Muscle of leg (tissue), 16 donors: Measurements from ENCODE around the gene OR14C36. TPM values are rescaled to one million over a fixed set of nuclear protein-coding genes. Genes with fewer than 3 reads are reported as not detected.
"Not testable (repeated sequence)": the region's sequence is repeated elsewhere in the genome, so short reads cannot be mapped to it uniquely, and the experiment has no call there.

Experiments used
- DNase-seq: peaks from one replicate; pipeline ENCODE4 v3.0.0; 2013
- H3K27ac ChIP-seq: one replicate; pipeline ENCODE4 v1.5.1; 2013; ENCODE audit warnings: mild to moderate bottlenecking, low read length, control low read depth
- H3K27me3 ChIP-seq: one replicate; pipeline ENCODE4 v1.6.1; 2013; ENCODE audit warnings: low read length; ENCODE audit not compliant: control insufficient read depth, insufficient read depth
- H3K36me3 ChIP-seq: one replicate; pipeline ENCODE4 v1.6.1; 2013; ENCODE audit warnings: low read length; ENCODE audit not compliant: control insufficient read depth, insufficient read depth
- H3K4me1 ChIP-seq: one replicate; pipeline ENCODE4 v1.6.1; 2013; ENCODE audit warnings: low read length; ENCODE audit not compliant: control insufficient read depth, insufficient read depth
- H3K4me3 ChIP-seq: one replicate; pipeline ENCODE4 v1.5.1; 2013; ENCODE audit warnings: low read length, control low read depth
- H3K9me3 ChIP-seq: replicated peaks from 2 replicates; pipeline ENCODE4 v1.6.1; 2013; ENCODE audit warnings: low read depth, low read length; ENCODE audit not compliant: control insufficient read depth
- WGBS: methylation state at CpG from one replicate; pipeline ENCODE4 v1.1.5; 2013; ENCODE audit warnings: missing lambda C conversion rate; ENCODE audit not compliant: insufficient coverage; 5-methylcytosine and 5-hydroxymethylcytosine counted together
- long read RNA-seq, 11 donors: transcript quantifications; one replicate each; lab custom pipeline, GENCODE V29; 2026
- polyA plus RNA-seq, 8 donors: library from polyadenylated mRNA; unstranded; fragments of 120-200 nt; gene quantifications; one replicate each; pipeline versions ENCODE4 v1.2.1 to v1.2.3, GENCODE V29; 2013; ENCODE audit warnings: inconsistent platforms in 1 of 8, low replicate concordance in 1 of 8; ENCODE audit not compliant: insufficient read length in 8 of 8, insufficient read depth in 1 of 8
- total RNA-seq: library from RNA; stranded (reverse); fragments of 120-200 nt; gene quantifications from one replicate; pipeline ENCODE4 v1.2.4, GENCODE V29; 2013

Gene OR14C36, protein sequence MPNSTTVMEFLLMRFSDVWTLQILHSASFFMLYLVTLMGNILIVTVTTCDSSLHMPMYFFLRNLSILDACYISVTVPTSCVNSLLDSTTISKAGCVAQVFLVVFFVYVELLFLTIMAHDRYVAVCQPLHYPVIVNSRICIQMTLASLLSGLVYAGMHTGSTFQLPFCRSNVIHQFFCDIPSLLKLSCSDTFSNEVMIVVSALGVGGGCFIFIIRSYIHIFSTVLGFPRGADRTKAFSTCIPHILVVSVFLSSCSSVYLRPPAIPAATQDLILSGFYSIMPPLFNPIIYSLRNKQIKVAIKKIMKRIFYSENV
- total RNA-seq (not detected), polyA plus RNA-seq (not detected)
- long read RNA-seq, donor 1 = 0 reads
- long read RNA-seq, donor 2 = 0 reads
- long read RNA-seq, donor 3 = 0 reads
- long read RNA-seq, donor 4 = 0 reads
- long read RNA-seq, donor 5 = 0 reads
- long read RNA-seq, donor 6 = 0 reads
- long read RNA-seq, donor 7 = 0 reads
- long read RNA-seq, donor 8 = 0 reads
- long read RNA-seq, donor 9 = 0 reads
- long read RNA-seq, donor 10 = 0 reads
- long read RNA-seq, donor 11 = 0 reads

- H3K4me1 ChIP-seq = no peaks in the 10 kb centered on the region
- no peak for DNase-seq
- no peak within 1 kb of the TSS for H3K27ac ChIP-seq
- H3K9me3 ChIP-seq = peaks cover 20% of the 10 kb centered on the region
- no peaks in the 10 kb centered on the region for H3K27me3 ChIP-seq
- no CpG with 5 or more reads among the region's 4 CpGs for WGBS
- no peaks in the 10 kb centered on the region for H3K36me3 ChIP-seq
- no peak within 1 kb of the TSS for H3K4me3 ChIP-seq
Observed at GRCh38 chr1:248348475-248348874, at the start of gene OR14C36. Gene OR14C36 (plus strand): TSS chr1:248348775. CDS start chr1:248348775, 0 bp downstream.

- no CpG with 5 or more reads among the region's 1 CpG for whole genome bisulfite sequencing
- no peak for DNase-seq
- peaks cover 11% of the 10 kb centered on the region for H3K9me3 ChIP-seq
- no peaks in the 10 kb centered on the region for H3K4me1 ChIP-seq
- H3K36me3 ChIP-seq = no peaks in the 10 kb centered on the region
- no peak within 1 kb of the TSS for H3K27ac ChIP-seq
- H3K4me3 ChIP-seq = no peak within 1 kb of the TSS
- H3K27me3 ChIP-seq = no peaks in the 10 kb centered on the region
Observed at GRCh38 chr1:248303324-248303723, 45.3 kb upstream of the OR14C36 start, which contains the start of gene OR2T12. Gene OR2T12 (minus strand): TSS chr1:248303424. CDS start chr1:248295578, 7,846 bp downstream.

DNA sequence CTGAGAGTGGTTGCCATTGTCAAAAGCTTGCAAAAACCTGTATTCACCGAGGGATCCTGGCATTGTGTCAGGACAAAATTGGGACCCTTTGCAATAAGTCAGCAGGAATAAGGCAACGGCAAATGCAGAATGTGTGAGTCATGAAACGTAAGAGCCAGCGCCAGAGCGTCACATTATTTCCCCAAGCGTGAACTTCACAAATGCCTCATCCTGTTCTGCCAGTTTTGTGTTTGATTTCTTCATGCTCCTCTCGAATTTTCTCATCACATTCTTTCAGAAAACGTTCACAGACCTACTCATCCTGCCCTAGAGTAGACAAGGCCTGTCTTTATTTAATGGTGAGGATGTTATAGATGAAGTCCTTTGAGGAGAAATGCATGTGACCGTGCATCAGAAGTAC is 42.9 kb upstream of the OR14C36 start:
- H3K9me3 ChIP-seq = peaks cover 14% of the 10 kb centered on the region
- H3K4me3 ChIP-seq, H3K4me1 ChIP-seq, H3K27me3 ChIP-seq, H3K36me3 ChIP-seq, DNase-seq, H3K27ac ChIP-seq: not testable (repeated sequence)
- 93% methylated on average over 3 of the region's 9 CpGs for WGBS

- 90% methylated on average over 17 of the region's 19 CpGs for WGBS
- no peak overlapping the region for H3K27ac ChIP-seq
- no peaks in the 10 kb centered on the region for H3K27me3 ChIP-seq
- no peak overlapping the region for H3K4me3 ChIP-seq
- no peaks in the 10 kb centered on the region for H3K4me1 ChIP-seq
- H3K36me3 ChIP-seq = no peaks in the 10 kb centered on the region
- no peak for DNase-seq
- peaks cover 14% of the 10 kb centered on the region for H3K9me3 ChIP-seq
Observed at GRCh38 chr1:248306103-248306502, 42.5 kb upstream of the OR14C36 start.

DNA sequence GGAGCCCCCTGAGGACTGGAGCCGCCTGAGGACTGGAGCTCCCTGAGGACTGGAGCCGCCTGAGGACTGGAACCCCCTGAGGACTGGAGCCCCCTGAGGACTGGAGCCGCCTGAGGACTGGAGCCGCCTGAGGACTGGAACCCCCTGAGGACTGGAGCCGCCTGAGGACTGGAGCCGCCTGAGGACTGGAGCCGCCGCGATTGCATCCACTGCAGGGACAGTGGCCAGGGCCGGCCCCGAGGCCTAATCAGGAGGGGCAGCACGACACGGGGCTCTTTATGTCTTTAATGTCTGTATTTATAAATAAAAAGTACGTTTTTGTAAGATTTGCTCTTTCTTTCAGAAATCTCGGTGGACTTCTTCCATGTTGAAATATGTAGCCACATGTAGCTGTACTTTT is 41.8 kb upstream of the OR14C36 start:
- H3K9me3 ChIP-seq = peaks cover 14% of the 10 kb centered on the region
- DNase-seq, H3K27ac ChIP-seq, H3K36me3 ChIP-seq, H3K27me3 ChIP-seq, H3K4me1 ChIP-seq, H3K4me3 ChIP-seq: not testable (repeated sequence)
- 66% methylated on average over 7 of the region's 15 CpGs for WGBS

DNA sequence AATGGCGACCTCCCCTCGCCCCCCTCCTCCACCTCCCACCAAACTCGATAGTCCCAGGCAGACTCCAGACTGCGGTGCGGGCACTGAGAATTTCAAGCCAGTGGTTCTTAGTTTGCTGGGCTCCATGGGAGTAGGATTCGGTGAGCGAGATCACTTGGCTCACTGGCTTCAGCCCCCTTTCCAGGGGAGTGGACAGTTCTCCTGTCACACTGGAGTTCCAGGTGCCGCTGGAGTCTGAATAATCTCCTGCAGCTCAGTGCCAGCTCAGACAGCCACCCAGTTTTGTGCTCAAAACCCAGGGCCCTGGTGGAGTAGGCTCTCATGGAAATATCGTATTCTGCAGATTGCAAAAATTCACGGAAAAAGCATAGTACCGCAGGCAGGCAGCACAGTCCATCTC is 31.8 kb upstream of the OR14C36 start:
- no peak for DNase-seq
- peaks cover 36% of the 10 kb centered on the region for H3K9me3 ChIP-seq
- H3K4me1 ChIP-seq = no peaks in the 10 kb centered on the region
- H3K36me3 ChIP-seq = no peaks in the 10 kb centered on the region
- no peak overlapping the region for H3K4me3 ChIP-seq
- 85% methylated on average over 9 of the region's 11 CpGs for WGBS
- H3K27ac ChIP-seq = no peak overlapping the region
- H3K27me3 ChIP-seq = no peaks in the 10 kb centered on the region

DNA sequence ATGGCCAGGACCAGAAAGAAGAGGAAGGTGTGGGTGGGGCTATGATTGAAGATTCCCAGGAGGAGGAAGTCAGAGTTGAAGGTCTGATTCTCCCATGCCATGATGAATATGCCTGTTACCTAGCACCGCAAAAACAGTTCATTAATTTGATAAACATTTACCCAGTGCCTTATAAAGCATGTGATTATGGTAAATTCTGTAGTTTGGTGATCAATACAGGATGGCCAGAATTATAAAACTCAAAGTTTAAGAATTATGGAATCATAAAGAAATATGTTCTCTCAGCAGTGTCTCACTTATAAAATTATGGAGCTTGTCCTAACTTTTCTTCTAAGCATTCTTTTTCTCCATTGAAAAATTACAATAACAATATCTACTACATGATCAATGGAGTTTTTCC is 24.1 kb upstream of the OR14C36 start, which contains the start of gene OR2M7:
OR2M7 (minus strand) TSS at position 101 of the 400 bp plus-strand sequence; CDS start at position 101, 0 bp downstream.
- H3K4me1 ChIP-seq = no peaks in the 10 kb centered on the region
- H3K9me3 ChIP-seq = peaks cover 13% of the 10 kb centered on the region
- no peak within 1 kb of the TSS for H3K27ac ChIP-seq
- H3K36me3 ChIP-seq = no peaks in the 10 kb centered on the region
- no peak for DNase-seq
- no peak within 1 kb of the TSS for H3K4me3 ChIP-seq
- H3K27me3 ChIP-seq = no peaks in the 10 kb centered on the region
- WGBS = no CpG with 5 or more reads among the region's 1 CpG

DNA sequence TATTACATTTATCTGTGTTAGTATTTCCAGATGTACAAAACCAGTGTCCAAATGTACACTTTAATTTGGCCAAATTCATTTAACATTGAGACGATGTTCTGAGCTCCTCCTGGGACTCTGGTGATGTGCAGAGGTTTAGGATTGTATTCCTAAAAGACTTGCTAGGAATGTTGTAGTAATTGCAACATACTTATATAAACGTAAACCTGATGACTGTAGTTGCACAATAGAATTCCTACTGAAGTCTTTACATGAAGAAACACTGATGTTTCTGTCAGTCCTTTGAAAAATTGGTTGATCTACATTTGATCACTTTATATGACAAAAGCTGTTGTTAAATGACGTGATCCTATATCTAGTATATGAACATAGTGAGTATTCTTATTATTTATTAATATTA is 5.1 kb upstream of the OR14C36 start:
- H3K27ac ChIP-seq = no peak overlapping the region

GRCh38 chr1:248359415-248359814 is 10.8 kb downstream of the OR14C36 start:
- DNase-seq = no peak
- Histone ChIP-seq H3K27ac (no peak overlapping the region), H3K36me3 (no peaks in the 10 kb centered on the region), H3K4me3 (no peak overlapping the region), H3K4me1 (no peaks in the 10 kb centered on the region), H3K27me3 (no peaks in the 10 kb centered on the region), H3K9me3 (peaks cover 9% of the 10 kb centered on the region)
- 40% methylated on average over 1 of the region's 3 CpGs for WGBS

More for the DNA sequence above, 5.1 kb upstream of the OR14C36 start:
- WGBS = no CpG with 5 or more reads among the region's 3 CpGs
- peaks cover 20% of the 10 kb centered on the region for H3K9me3 ChIP-seq
- H3K4me3 ChIP-seq = no peak overlapping the region
- no peaks in the 10 kb centered on the region for H3K27me3 ChIP-seq
- no peaks in the 10 kb centered on the region for H3K36me3 ChIP-seq
- no peak for DNase-seq
- H3K4me1 ChIP-seq = no peaks in the 10 kb centered on the region

- no peaks in the 10 kb centered on the region for H3K4me1 ChIP-seq
- no peak for DNase-seq
- no peaks in the 10 kb centered on the region for H3K36me3 ChIP-seq
- H3K9me3 ChIP-seq = peaks cover 13% of the 10 kb centered on the region
- H3K27me3 ChIP-seq = no peaks in the 10 kb centered on the region
- no peak within 1 kb of the TSS for H3K27ac ChIP-seq
- no peak within 1 kb of the TSS for H3K4me3 ChIP-seq
- WGBS = 13% methylated on average over 1 of the region's 3 CpGs
Observed at GRCh38 chr1:248361121-248361715, 12.6 kb downstream of the OR14C36 start, which contains the start of gene OR2T4. Gene OR2T4 (plus strand): TSS chr1:248361665. CDS start chr1:248361665, 0 bp downstream.
